ENCODE measurements around the gene CCDC77. TPM values are rescaled to one million over a fixed set of nuclear protein-coding genes. Genes with fewer than 3 reads are reported as not detected.
A peak's percentile ranks its signal among the peaks of the same experiment; 100 is the strongest.
"Not testable (repeated sequence)": the region's sequence is repeated elsewhere in the genome, so short reads cannot be mapped to it uniquely, and the experiment has no call there.

CCDC77 gene
- total RNA-seq, 1 donor from 2014 or later = 8.3 TPM

DNA sequence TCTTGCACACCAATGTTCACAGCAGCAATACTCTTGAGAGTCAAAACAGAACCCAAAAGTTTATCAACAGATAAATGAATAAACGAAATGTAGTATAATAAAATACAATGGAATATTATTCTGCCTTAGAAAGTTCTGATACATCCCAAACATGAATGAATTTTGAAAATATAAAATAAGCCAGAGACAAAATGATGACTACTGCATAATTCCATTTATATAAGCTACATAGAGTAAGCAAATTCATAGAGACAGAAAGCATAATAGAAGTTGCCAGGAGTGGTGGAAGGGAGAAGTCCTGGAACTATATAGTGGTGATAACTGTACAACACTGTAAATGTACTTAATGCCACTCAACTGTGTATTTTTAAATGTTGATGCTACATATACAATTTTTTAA is 33.5 kb upstream of the CCDC77 start:
- no peak for DNase-seq (ENCODE audit: extremely low spot score in 2 of 2)
- Histone ChIP-seq H3K9me3 (no peaks in the 10 kb centered on the region), H3K27ac (no peak overlapping the region), H3K27me3 (no peaks in the 10 kb centered on the region), H3K4me1 (no peaks in the 10 kb centered on the region), H3K36me3 (peaks cover 0 to 61% of the 10 kb centered on the region in 2 donors), H3K4me3 (no peak overlapping the region)
- intact Hi-C loops (cut with DNase I) = no loop called here
- TF ChIP-seq POLR2A (IDR thresholded peaks at IDR 0.05) (no peak), POLR2AphosphoS5 (IDR thresholded peaks at IDR 0.05; ENCODE audit: insufficient read depth in 1 of 2, low read depth in 1 of 2) (no peak)
- TF ChIP-seq, protein P1, sequence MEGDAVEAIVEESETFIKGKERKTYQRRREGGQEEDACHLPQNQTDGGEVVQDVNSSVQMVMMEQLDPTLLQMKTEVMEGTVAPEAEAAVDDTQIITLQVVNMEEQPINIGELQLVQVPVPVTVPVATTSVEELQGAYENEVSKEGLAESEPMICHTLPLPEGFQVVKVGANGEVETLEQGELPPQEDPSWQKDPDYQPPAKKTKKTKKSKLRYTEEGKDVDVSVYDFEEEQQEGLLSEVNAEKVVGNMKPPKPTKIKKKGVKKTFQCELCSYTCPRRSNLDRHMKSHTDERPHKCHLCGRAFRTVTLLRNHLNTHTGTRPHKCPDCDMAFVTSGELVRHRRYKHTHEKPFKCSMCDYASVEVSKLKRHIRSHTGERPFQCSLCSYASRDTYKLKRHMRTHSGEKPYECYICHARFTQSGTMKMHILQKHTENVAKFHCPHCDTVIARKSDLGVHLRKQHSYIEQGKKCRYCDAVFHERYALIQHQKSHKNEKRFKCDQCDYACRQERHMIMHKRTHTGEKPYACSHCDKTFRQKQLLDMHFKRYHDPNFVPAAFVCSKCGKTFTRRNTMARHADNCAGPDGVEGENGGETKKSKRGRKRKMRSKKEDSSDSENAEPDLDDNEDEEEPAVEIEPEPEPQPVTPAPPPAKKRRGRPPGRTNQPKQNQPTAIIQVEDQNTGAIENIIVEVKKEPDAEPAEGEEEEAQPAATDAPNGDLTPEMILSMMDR (IDR thresholded peaks at IDR 0.05) = no peak

DNA sequence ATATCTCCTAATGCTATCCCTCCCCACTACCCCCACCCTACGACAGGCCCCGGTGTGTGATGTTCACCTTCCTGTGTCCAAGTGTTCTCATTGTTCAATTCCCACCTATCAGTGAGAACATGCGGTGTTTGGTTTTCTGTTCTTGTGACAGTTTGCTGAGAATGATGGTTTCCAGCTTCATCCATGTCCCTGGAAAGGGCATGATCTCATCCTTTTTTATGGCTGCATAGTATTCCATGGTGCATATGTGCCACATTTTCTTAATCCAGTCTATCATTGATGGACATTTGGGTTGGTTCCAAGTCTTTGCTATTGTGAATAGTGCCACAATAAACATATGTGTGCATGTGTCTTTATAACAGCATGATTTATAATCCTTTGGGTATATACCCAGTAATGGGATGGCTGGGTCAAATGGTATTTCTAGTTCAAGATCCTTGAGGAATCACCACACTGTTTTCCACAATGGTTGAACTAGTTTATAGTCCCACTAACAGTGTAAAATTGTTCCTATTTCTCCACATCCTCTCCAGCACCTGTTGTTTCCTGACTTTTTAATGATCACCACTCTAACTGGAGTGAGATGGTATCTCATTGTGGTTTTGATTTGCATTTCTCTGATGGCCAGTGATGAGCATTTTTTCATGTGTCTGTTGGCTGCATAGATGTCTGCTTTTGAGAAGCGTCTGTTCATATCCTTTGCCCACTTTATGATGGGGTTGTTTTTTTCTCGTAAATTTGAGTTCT is 30.5 kb upstream of the CCDC77 start:
- DNase-seq (ENCODE audit: extremely low spot score in 2 of 2); H3K27ac ChIP-seq; H3K4me3 ChIP-seq; intact Hi-C loops (cut with DNase I); H3K9me3 ChIP-seq; H3K27me3 ChIP-seq; H3K4me1 ChIP-seq: not testable (repeated sequence)
- H3K36me3 ChIP-seq = peaks cover 0 to 41% of the 10 kb centered on the region in 2 donors

DNA sequence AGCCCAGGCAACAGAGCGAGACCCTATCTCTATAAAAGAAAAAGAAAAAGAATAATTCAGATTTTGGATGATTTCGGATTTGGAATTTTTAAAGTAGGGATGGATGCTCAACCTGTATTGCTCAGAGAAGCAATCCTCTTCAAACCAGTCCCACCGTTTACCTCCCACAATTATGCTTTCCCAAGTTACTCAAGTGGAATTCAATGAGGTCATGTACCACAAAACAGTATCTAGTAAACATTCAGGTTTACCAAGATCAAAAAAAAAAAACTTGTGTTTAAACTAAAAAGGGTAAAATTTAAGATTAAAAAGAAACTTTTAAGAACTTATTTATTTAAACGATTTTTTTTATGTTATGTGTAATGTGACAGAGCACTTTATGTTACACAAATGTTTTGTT is 14.8 kb upstream of the CCDC77 start:
- H3K36me3 ChIP-seq = peaks cover 0 to 30% of the 10 kb centered on the region in 2 donors
- no peaks in the 10 kb centered on the region for H3K9me3 ChIP-seq
- H3K27me3 ChIP-seq = no peaks in the 10 kb centered on the region
- peak overlapping the region in 1 of 2 donors; percentile 95 for H3K4me3 ChIP-seq
- H3K4me1 ChIP-seq = peaks cover 41% of the 10 kb centered on the region
- intact Hi-C loops (cut with DNase I) = no loop called here
- no peak overlapping the region for H3K27ac ChIP-seq
- DNase-seq (ENCODE audit: extremely low spot score in 2 of 2) = no peak
- no peak for TF ChIP-seq POLR2AphosphoS5 (IDR thresholded peaks at IDR 0.05; ENCODE audit: insufficient read depth in 1 of 2, low read depth in 1 of 2)
- no peak for TF ChIP-seq POLR2A (IDR thresholded peaks at IDR 0.05)
- TF ChIP-seq, protein P1 (IDR thresholded peaks at IDR 0.05) = no peak

DNA sequence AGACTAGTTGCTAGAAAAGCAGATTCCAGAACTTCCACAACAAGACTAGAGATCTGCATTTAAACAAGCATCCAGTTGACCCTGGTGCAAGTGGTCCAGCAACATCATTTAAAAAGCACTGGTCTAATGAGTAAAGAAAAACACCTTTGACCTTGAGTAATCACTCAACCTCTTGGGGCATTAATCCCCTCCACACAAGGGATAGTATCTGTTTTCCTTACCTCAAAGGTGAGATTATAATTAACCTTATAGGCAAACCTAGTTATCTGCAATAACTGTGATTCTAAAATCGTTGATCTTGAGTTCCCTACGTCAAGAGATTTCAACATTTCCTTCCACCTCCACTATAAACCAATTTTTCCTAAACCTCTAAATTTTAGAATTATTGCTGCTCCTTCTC is 13.4 kb upstream of the CCDC77 start:
- TF ChIP-seq, protein P1 (IDR thresholded peaks at IDR 0.05) = no peak
- TF ChIP-seq POLR2A (IDR thresholded peaks at IDR 0.05) (no peak), POLR2AphosphoS5 (IDR thresholded peaks at IDR 0.05; ENCODE audit: insufficient read depth in 1 of 2, low read depth in 1 of 2) (no peak)
- intact Hi-C loops (cut with DNase I) = no loop called here
- H3K27ac ChIP-seq = peak overlapping the region; percentile 90
- no peak for DNase-seq (ENCODE audit: extremely low spot score in 2 of 2)
- no peaks in the 10 kb centered on the region for H3K27me3 ChIP-seq
- peaks cover 41% of the 10 kb centered on the region for H3K4me1 ChIP-seq
- peaks cover 0 to 19% of the 10 kb centered on the region in 2 donors for H3K36me3 ChIP-seq
- peak overlapping the region; percentile 54 to 95 for H3K4me3 ChIP-seq
- no peaks in the 10 kb centered on the region for H3K9me3 ChIP-seq

DNA sequence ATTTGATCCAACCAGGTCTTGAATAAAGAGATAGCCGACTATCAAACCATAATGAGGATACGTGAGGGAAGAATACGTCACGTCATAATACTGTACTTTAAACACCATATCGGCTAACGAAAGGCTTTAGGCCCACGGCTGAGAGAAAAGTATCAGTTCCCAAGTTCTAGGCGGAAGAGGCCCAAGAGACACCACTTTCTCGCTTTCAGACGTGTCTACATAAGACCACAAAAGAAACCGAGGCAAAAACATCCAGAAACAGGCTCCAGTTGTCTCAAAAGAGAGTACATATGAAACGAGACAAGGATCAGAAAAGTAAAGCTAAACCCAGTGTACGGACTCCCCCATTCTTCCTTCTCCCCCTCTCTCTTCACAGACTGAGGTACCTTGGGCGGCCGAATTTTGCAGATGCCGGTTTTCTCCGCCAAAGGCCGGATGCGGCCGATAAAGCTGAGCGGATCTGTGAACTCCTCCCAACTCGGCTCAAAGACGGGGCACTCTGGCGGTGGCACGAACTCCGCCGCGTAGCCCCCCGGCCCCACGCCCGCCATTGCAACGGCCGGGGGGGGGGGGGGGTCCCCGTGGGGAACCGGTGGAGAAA is 12.8 kb upstream of the CCDC77 start:
- no peak for DNase-seq (ENCODE audit: extremely low spot score in 2 of 2)
- Histone ChIP-seq H3K36me3 (peaks cover 0 to 12% of the 10 kb centered on the region in 2 donors), H3K27me3 (no peaks in the 10 kb centered on the region), H3K4me1 (peaks cover 41% of the 10 kb centered on the region), H3K4me3 (peak overlapping the region; percentile 54 to 95), H3K27ac (peak overlapping the region; percentile 90), H3K9me3 (no peaks in the 10 kb centered on the region)
- TF ChIP-seq POLR2AphosphoS5 (IDR thresholded peaks at IDR 0.05; ENCODE audit: insufficient read depth in 1 of 2, low read depth in 1 of 2) (no peak), POLR2A (IDR thresholded peaks at IDR 0.05) (no peak)
- TF ChIP-seq, protein P1 (IDR thresholded peaks at IDR 0.05) = no peak
- intact Hi-C loops (cut with DNase I) = no loop called here

All from vagina (tissue), 2 donors.